Measurements from ENCODE around the gene MVK. TPM values are rescaled to one million over a fixed set of nuclear protein-coding genes. Genes with fewer than 3 reads are reported as not detected.

The MVK gene
- total RNA-seq, 3 donors from 2014 or later: 18.9 to 30.0 (median 29.8) TPM

- DNase-seq (no peak), ATAC-seq (no peak)
- Histone ChIP-seq H3K36me3 (ENCODE audit: low read depth) (no peaks in the 10 kb centered on the region), H3K4me3 (no peak overlapping the region), H3K9me3 (no peaks in the 10 kb centered on the region), H3K4me1 (ENCODE audit: low read depth) (no peaks in the 10 kb centered on the region)
- intact Hi-C loops (cut with DNase I, micrococcal nuclease): no loop called here
- no peak for TF ChIP-seq CTCF (IDR thresholded peaks at IDR 0.05)
Measured at GRCh38 chr12:109631751-109632150, 58.2 kb downstream of the MVK start.

- Histone ChIP-seq H3K9me3 (no peaks in the 10 kb centered on the region), H3K4me1 (ENCODE audit: low read depth) (no peaks in the 10 kb centered on the region), H3K36me3 (ENCODE audit: low read depth) (no peaks in the 10 kb centered on the region), H3K4me3 (no peak overlapping the region)
- no peak for ATAC-seq
- DNase-seq: no peak
- intact Hi-C loops (cut with DNase I, micrococcal nuclease): no loop called here
- no peak for TF ChIP-seq CTCF (IDR thresholded peaks at IDR 0.05)
Measured at GRCh38 chr12:109632342-109632741, 58.7 kb downstream of the MVK start.

- intact Hi-C loops (cut with DNase I, micrococcal nuclease): no loop called here
- H3K36me3 ChIP-seq (ENCODE audit: low read depth): no peaks in the 10 kb centered on the region
- DNase-seq (no peak), ATAC-seq (no peak)
- TF ChIP-seq CTCF (IDR thresholded peaks at IDR 0.05): no peak
- no peaks in the 10 kb centered on the region for H3K9me3 ChIP-seq
- no peak overlapping the region for H3K4me3 ChIP-seq
- H3K4me1 ChIP-seq (ENCODE audit: low read depth): no peaks in the 10 kb centered on the region
Measured at GRCh38 chr12:109635717-109636116, 62.1 kb downstream of the MVK start.

GRCh38 chr12:109637348-109637747, 63.8 kb downstream of the MVK start:
- Histone ChIP-seq H3K4me1 (ENCODE audit: low read depth) (no peaks in the 10 kb centered on the region), H3K4me3 (no peak overlapping the region), H3K36me3 (ENCODE audit: low read depth) (no peaks in the 10 kb centered on the region), H3K9me3 (no peaks in the 10 kb centered on the region)
- DNase-seq (no peak), ATAC-seq (no peak)
- TF ChIP-seq CTCF (IDR thresholded peaks at IDR 0.05): no peak
- intact Hi-C loops (cut with DNase I, micrococcal nuclease): no loop called here

DNA sequence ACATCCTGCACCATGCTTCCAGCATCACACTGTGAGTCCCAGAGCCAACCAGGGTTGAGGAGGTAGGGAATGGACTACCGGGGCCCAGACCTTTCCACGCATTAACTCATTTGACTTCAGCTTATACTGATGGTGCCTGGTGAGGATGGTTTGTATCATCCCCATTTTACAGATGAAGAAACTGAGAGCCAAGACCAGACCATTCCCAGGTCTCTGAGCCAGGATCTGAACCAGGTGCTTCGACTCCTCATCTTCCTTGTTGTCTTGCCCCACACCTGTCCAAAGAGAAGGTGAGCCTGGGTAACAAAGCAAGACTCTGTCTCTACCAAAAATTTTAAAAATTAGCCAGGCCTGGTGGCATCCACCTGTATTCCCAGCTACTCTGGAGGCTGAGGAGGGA, 64.4 kb downstream of the MVK start:
- ATAC-seq (no peak), DNase-seq (no peak)
- Histone ChIP-seq H3K9me3 (no peaks in the 10 kb centered on the region), H3K4me3 (no peak overlapping the region), H3K4me1 (ENCODE audit: low read depth) (no peaks in the 10 kb centered on the region), H3K36me3 (ENCODE audit: low read depth) (no peaks in the 10 kb centered on the region)
- intact Hi-C loops (cut with DNase I, micrococcal nuclease): no loop called here
- TF ChIP-seq CTCF (IDR thresholded peaks at IDR 0.05): no peak

GRCh38 chr12:109638735-109639134, 65.1 kb downstream of the MVK start:
- no peaks in the 10 kb centered on the region for H3K9me3 ChIP-seq
- ATAC-seq (no peak), DNase-seq (no peak)
- H3K4me1 ChIP-seq (ENCODE audit: low read depth): no peaks in the 10 kb centered on the region
- TF ChIP-seq CTCF (IDR thresholded peaks at IDR 0.05): no peak
- no peaks in the 10 kb centered on the region for H3K36me3 ChIP-seq (ENCODE audit: low read depth)
- intact Hi-C loops (cut with DNase I, micrococcal nuclease): no loop called here
- no peak overlapping the region for H3K4me3 ChIP-seq

All from mucosa of descending colon (tissue), 3 donors.